Measurements from ENCODE around the gene IL13. TPM values are rescaled to one million over a fixed set of nuclear protein-coding genes. Genes with fewer than 3 reads are reported as not detected.
"Not testable (repeated sequence)": the region's sequence is repeated elsewhere in the genome, so short reads cannot be mapped to it uniquely, and the experiment has no call there.

The IL13 gene
- total RNA-seq, 2 experiments from 2014 or later, result not detected

DNA sequence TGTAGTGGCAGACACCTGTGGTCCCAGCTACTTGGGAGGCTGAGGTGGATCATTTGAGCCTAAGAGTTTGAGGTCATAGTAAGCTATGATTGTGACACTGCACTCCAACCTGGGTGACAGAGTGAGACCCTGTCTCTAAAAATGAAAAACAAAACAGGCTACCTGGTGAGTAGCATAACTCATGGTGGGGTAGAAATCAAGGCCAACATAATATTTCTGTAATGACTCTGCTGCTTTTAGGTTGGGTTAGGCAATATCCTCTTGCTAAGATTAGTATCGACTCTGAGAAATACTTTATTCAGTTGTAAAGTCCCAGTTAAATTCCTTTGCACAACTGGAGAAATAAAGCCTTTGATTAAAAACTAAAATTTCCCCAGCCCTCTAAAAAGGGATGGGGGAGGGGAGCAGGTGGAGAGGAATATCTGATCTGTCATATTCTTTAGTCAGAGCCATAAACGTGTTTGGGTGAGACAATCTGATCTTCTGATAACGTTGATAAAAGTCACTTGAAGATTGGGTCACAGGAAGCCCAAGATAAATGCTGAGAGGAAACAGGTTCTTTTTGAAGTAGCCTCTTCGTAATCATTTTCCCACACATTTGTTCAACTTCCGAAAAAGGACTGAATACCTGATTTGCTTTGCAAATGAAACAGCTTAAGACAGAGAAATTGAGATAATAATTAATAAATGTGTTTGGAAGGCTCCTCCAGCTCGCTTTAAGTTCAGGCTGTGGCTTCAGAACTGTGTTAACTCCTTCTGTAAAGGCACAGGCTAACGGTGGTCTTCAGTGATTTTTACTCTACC, 30.8 kb downstream of the IL13 start:
- Histone ChIP-seq H3K9me2 (ENCODE audit: insufficient read depth, low read length) (no peaks in the 10 kb centered on the region), H3K4me2 (ENCODE audit: low read length) (no peak overlapping the region), H4K20me1 (ENCODE audit: insufficient read depth, low read length) (no peaks in the 10 kb centered on the region), H2AFZ (ENCODE audit: low read length) (no peak overlapping the region), H3K4me1 (ENCODE audit: insufficient read depth, low read length, poor library complexity, severe bottlenecking) (peaks cover 6% of the 10 kb centered on the region), H3K36me3 (ENCODE audit: insufficient read depth, low read length) (no peaks in the 10 kb centered on the region), H3K79me2 (ENCODE audit: insufficient read depth, low read depth, low read length) (no peaks in the 10 kb centered on the region), H3K9me3 (ENCODE audit: low read length) (no peaks in the 10 kb centered on the region), H3K27ac (ENCODE audit: low read depth, low read length, poor library complexity, severe bottlenecking) (no peak overlapping the region), H3K4me3 (ENCODE audit: low read depth, low read length, poor library complexity, severe bottlenecking) (no peak overlapping the region)
- CTCF ChIA-PET (ENCODE audit: unreplicated experiment), result no interaction called here
- intact Hi-C loops (cut with micrococcal nuclease; ENCODE audit: unreplicated experiment), result no loop called here
- no peak for DNase-seq (ENCODE audit: low spot score)
- no TSS peak for BruUV-seq (replicated peaks)
- POLR2A ChIA-PET, result interaction anchor here (1.0 kb wide), 1 partner anchor 14 kb away, joined by 3 read pairs; no protein-coding TSS in a partner anchor
- TF ChIP-seq EZH2phosphoT487 (IDR thresholded peaks at IDR 0.05; ENCODE audit: borderline replicate concordance, low read depth, low read length), result no peak
- TF ChIP-seq, protein P1, sequence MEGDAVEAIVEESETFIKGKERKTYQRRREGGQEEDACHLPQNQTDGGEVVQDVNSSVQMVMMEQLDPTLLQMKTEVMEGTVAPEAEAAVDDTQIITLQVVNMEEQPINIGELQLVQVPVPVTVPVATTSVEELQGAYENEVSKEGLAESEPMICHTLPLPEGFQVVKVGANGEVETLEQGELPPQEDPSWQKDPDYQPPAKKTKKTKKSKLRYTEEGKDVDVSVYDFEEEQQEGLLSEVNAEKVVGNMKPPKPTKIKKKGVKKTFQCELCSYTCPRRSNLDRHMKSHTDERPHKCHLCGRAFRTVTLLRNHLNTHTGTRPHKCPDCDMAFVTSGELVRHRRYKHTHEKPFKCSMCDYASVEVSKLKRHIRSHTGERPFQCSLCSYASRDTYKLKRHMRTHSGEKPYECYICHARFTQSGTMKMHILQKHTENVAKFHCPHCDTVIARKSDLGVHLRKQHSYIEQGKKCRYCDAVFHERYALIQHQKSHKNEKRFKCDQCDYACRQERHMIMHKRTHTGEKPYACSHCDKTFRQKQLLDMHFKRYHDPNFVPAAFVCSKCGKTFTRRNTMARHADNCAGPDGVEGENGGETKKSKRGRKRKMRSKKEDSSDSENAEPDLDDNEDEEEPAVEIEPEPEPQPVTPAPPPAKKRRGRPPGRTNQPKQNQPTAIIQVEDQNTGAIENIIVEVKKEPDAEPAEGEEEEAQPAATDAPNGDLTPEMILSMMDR (conservative IDR thresholded peaks at IDR 0.05; ENCODE audit: low read length), result no peak

DNA sequence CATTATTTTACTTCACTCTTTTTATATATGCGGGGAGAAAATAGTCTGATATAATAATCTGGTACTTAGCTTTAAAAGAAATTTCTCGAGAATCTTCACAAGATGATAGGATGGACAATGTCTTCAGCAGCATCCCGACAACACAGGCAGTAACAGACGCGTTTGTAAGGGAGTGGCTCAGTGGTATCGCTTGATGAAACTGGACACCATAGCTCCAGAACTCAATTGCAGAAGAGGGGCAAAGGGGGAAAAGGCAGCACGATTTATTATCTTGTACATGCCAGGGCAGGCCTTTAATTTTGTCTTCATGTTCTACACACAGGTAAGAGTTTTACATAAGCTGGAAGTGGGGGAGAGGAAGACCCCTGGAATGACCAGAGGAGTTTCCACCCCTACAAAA, 31.5 kb downstream of the IL13 start:
- ChIA-PET POLR2A (no interaction called here), CTCF (ENCODE audit: unreplicated experiment) (interaction anchor here (1.0 kb wide), 1 partner anchor 8 kb away, joined by 3 read pairs; no protein-coding TSS in a partner anchor)
- H3K4me2 ChIP-seq (ENCODE audit: low read length), result no peak overlapping the region
- no peak overlapping the region for H2AFZ ChIP-seq (ENCODE audit: low read length)
- no peaks in the 10 kb centered on the region for H3K9me3 ChIP-seq (ENCODE audit: low read length)
- TF ChIP-seq, protein P1 (conservative IDR thresholded peaks at IDR 0.05; ENCODE audit: low read length), result no peak
- TF ChIP-seq EZH2phosphoT487 (IDR thresholded peaks at IDR 0.05; ENCODE audit: borderline replicate concordance, low read depth, low read length), result no peak
- no peaks in the 10 kb centered on the region for H4K20me1 ChIP-seq (ENCODE audit: insufficient read depth, low read length)
- no peaks in the 10 kb centered on the region for H3K9me2 ChIP-seq (ENCODE audit: insufficient read depth, low read length)
- H3K79me2 ChIP-seq (ENCODE audit: insufficient read depth, low read depth, low read length), result no peaks in the 10 kb centered on the region
- no TSS peak for BruUV-seq (replicated peaks)
- DNase-seq (ENCODE audit: low spot score), result no peak
- H3K36me3 ChIP-seq (ENCODE audit: insufficient read depth, low read length), result no peaks in the 10 kb centered on the region
- H3K4me1 ChIP-seq (ENCODE audit: insufficient read depth, low read length, poor library complexity, severe bottlenecking), result peaks cover 6% of the 10 kb centered on the region
- H3K4me3 ChIP-seq (ENCODE audit: low read depth, low read length, poor library complexity, severe bottlenecking), result no peak overlapping the region
- intact Hi-C loops (cut with micrococcal nuclease; ENCODE audit: unreplicated experiment), result no loop called here
- no peak overlapping the region for H3K27ac ChIP-seq (ENCODE audit: low read depth, low read length, poor library complexity, severe bottlenecking)

DNA sequence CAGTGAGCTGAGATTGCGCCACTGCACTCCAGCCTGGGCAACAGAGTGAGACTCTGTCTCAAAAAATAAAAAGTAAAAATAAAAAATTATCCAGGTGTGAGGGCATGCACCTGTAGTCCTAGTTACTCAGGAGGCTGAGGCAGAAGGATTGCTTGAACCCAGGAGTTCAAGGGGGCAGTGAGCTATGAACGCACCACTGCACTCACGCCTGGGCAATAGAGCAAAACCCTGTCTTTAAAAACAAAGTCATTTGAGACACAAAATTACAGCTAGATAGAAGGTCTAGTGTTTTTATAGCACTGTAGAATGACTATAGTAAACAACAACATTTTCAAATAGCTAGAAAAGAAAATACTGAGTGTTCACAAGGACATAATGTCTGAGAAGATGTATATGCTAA, 32.2 kb downstream of the IL13 start:
- no peak overlapping the region for H2AFZ ChIP-seq (ENCODE audit: low read length)
- no peak for DNase-seq (ENCODE audit: low spot score)
- no peaks in the 10 kb centered on the region for H3K9me3 ChIP-seq (ENCODE audit: low read length)
- intact Hi-C loops (cut with micrococcal nuclease; ENCODE audit: unreplicated experiment), result no loop called here
- no peaks in the 10 kb centered on the region for H3K36me3 ChIP-seq (ENCODE audit: insufficient read depth, low read length)
- POLR2A ChIA-PET, result no interaction called here
- H3K4me3 ChIP-seq (ENCODE audit: low read depth, low read length, poor library complexity, severe bottlenecking), result no peak overlapping the region
- H3K9me2 ChIP-seq (ENCODE audit: insufficient read depth, low read length), result no peaks in the 10 kb centered on the region
- TF ChIP-seq, protein P1 (conservative IDR thresholded peaks at IDR 0.05; ENCODE audit: low read length), result no peak
- TF ChIP-seq EZH2phosphoT487 (IDR thresholded peaks at IDR 0.05; ENCODE audit: borderline replicate concordance, low read depth, low read length), result no peak
- BruUV-seq (replicated peaks), result no TSS peak
- no peaks in the 10 kb centered on the region for H4K20me1 ChIP-seq (ENCODE audit: insufficient read depth, low read length)
- H3K4me2 ChIP-seq (ENCODE audit: low read length), result no peak overlapping the region
- H3K27ac ChIP-seq (ENCODE audit: low read depth, low read length, poor library complexity, severe bottlenecking), result no peak overlapping the region
- H3K79me2 ChIP-seq (ENCODE audit: insufficient read depth, low read depth, low read length), result no peaks in the 10 kb centered on the region
- CTCF ChIA-PET (ENCODE audit: unreplicated experiment), result interaction anchor here (1.0 kb wide), 1 partner anchor 8 kb away, joined by 3 read pairs; no protein-coding TSS in a partner anchor
- H3K4me1 ChIP-seq (ENCODE audit: insufficient read depth, low read length, poor library complexity, severe bottlenecking), result peaks cover 2% of the 10 kb centered on the region

DNA sequence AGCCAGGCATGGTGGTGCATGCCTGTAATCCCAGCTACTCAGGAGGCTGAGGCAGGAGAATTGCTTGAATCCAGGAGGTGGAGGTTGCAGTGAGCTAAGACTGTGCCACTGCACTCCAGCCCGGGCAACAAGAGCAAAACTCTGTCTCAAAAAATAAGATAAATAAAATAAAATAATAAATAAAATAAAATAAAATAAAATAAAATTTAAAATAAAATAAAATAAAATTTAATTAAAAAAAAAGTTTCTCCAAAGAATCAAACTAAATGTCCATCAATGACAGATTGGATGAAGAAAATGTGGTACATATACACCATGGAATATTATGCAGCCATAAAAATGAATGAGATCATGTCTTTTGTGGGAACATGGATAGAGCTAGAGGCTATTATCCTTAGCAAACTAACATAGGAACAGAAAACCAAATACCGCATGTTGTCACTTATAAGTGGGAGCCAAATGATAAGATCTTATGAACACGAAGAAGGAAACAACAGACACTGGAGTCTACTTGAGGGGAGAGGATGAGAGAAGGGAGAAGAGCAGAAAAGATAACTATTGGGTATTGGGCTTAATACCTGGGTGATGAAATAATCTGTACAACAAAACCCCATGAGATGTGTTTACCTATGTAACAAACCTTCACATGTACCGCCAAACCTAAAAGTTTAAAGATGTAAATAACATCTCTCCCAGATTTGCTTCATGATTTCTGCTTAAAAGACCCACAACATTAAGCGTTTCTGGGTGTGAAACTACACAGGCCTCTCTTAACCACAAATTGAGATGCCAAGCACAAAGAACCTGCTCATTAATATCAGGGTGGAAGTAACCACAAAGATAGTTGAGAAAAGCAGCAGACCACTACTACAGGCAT, 34.0 kb downstream of the IL13 start:
- BruUV-seq (replicated peaks); H3K27ac ChIP-seq (ENCODE audit: low read depth, low read length, poor library complexity, severe bottlenecking); H3K36me3 ChIP-seq (ENCODE audit: insufficient read depth, low read length); H3K4me2 ChIP-seq (ENCODE audit: low read length); intact Hi-C loops (cut with micrococcal nuclease; ENCODE audit: unreplicated experiment); H3K4me3 ChIP-seq (ENCODE audit: low read depth, low read length, poor library complexity, severe bottlenecking); H4K20me1 ChIP-seq (ENCODE audit: insufficient read depth, low read length); H3K9me3 ChIP-seq (ENCODE audit: low read length); POLR2A ChIA-PET; CTCF ChIA-PET (ENCODE audit: unreplicated experiment); DNase-seq (ENCODE audit: low spot score); H3K4me1 ChIP-seq (ENCODE audit: insufficient read depth, low read length, poor library complexity, severe bottlenecking); H2AFZ ChIP-seq (ENCODE audit: low read length); H3K9me2 ChIP-seq (ENCODE audit: insufficient read depth, low read length); H3K79me2 ChIP-seq (ENCODE audit: insufficient read depth, low read depth, low read length): not testable (repeated sequence)
